CD14-positive monocyte (primary cell): ENCODE results near the gene XYLT1. TPM values are rescaled to one million over a fixed set of nuclear protein-coding genes. Genes with fewer than 3 reads are reported as not detected.

Source experiments
- DNase-seq, 3 donors: peaks; one replicate each; pipeline ENCODE4 v3.0.0-alpha.2; 2011 to 2022
- H2AFZ ChIP-seq: 2 replicates; pipeline ENCODE4 v1.6.0; 2012; ENCODE audit warnings: mild to moderate bottlenecking, low read depth, low read length, inconsistent platforms; ENCODE audit not compliant: insufficient read depth, poor library complexity, severe bottlenecking
- H3K27ac ChIP-seq, 2 donors: 1 replicate in 1 of 2; 2 replicates in 1 of 2; pipeline ENCODE4 v1.5.1; 2012 to 2013; ENCODE audit warnings: low read length in 2 of 2, control low read depth in 1 of 2, inconsistent platforms in 1 of 2, low read depth in 1 of 2, mild to moderate bottlenecking in 1 of 2
- H3K27me3 ChIP-seq, 2 donors: one replicate each; pipeline versions ENCODE4 v1.6.0 to v1.6.1; 2011 to 2013; ENCODE audit warnings: low read length in 2 of 2; ENCODE audit not compliant: control insufficient read depth in 2 of 2, insufficient read depth in 2 of 2
- H3K36me3 ChIP-seq, 2 donors: replicated peaks in 1 of 2; 1 replicate in 1 of 2; 2 replicates in 1 of 2; pipeline versions ENCODE4 v1.5.1 to v1.6.1; 2012 to 2013; ENCODE audit warnings: low read length in 2 of 2, control low read depth in 1 of 2, inconsistent platforms in 1 of 2, mild to moderate bottlenecking in 1 of 2; ENCODE audit not compliant: insufficient read depth in 2 of 2, control insufficient read depth in 1 of 2
- H3K4me1 ChIP-seq, 2 donors: 1 replicate in 1 of 2; 2 replicates in 1 of 2; pipeline versions ENCODE4 v1.5.1 to v1.6.1; 2012 to 2013; ENCODE audit warnings: low read length in 2 of 2, control low read depth in 1 of 2, inconsistent platforms in 1 of 2, mild to moderate bottlenecking in 1 of 2, moderate library complexity in 1 of 2; ENCODE audit not compliant: insufficient read depth in 2 of 2, control insufficient read depth in 1 of 2
- H3K4me2 ChIP-seq: replicated peaks from 2 replicates; pipeline ENCODE3; 2012; ENCODE audit warnings: low read length, moderate library complexity, mild to moderate bottlenecking; ENCODE audit not compliant: poor library complexity, severe bottlenecking; ENCODE audit errors: extremely low read depth
- H3K4me3 ChIP-seq, 3 experiments: fragments of 200-600 bp in 1 of 3; sonication (generic) in 1 of 3; replicated peaks in 1 of 3; 1 replicate in 2 of 3; 2 replicates in 1 of 3; pipeline ENCODE4 v1.5.1; 2011 to 2013; ENCODE audit warnings: low read length in 3 of 3, mild to moderate bottlenecking in 3 of 3, control low read depth in 2 of 3, low read depth in 2 of 3, inconsistent platforms in 1 of 3, moderate library complexity in 1 of 3
- H3K79me2 ChIP-seq: 2 replicates; pipeline ENCODE4 v1.6.0; 2012; ENCODE audit warnings: mild to moderate bottlenecking, control low read depth, inconsistent platforms, low read length, moderate library complexity; ENCODE audit not compliant: insufficient read depth
- H3K9ac ChIP-seq: 2 replicates; pipeline ENCODE4 v1.6.0; 2017; ENCODE audit warnings: low read length, mild to moderate bottlenecking; ENCODE audit not compliant: insufficient read depth, poor library complexity, severe bottlenecking
- H3K9me3 ChIP-seq, 2 donors: replicated peaks in 1 of 2; 1 replicate in 1 of 2; 2 replicates in 1 of 2; pipeline versions ENCODE4 v1.5.1 to v1.6.1; 2012 to 2013; ENCODE audit warnings: low read length in 2 of 2, control low read depth in 1 of 2; ENCODE audit not compliant: control insufficient read depth in 1 of 2, insufficient read depth in 1 of 2
- H4K20me1 ChIP-seq: 2 replicates; pipeline ENCODE4 v1.6.0; 2012; ENCODE audit warnings: mild to moderate bottlenecking, low read length, control low read depth, moderate library complexity; ENCODE audit not compliant: insufficient read depth
- H3K27ac Mint-ChIP-seq, 7 donors: one replicate each; pipeline ENCODE4 v1.8.0; 2020; ENCODE audit warnings: mild to moderate bottlenecking in 7 of 7, mixed read lengths in 7 of 7, moderate library complexity in 6 of 7, inconsistent platforms in 2 of 7
- H3K27me3 Mint-ChIP-seq, 3 donors: one replicate each; pipeline ENCODE4 v1.8.0; 2021 to 2022; ENCODE audit warnings: low read depth in 3 of 3, mild to moderate bottlenecking in 3 of 3, mixed read lengths in 3 of 3, moderate library complexity in 3 of 3, inconsistent platforms in 1 of 3
- H3K36me3 Mint-ChIP-seq, 2 donors: one replicate each; pipeline ENCODE4 v1.8.0; 2020; ENCODE audit warnings: mixed read lengths in 2 of 2, inconsistent platforms in 1 of 2, mild to moderate bottlenecking in 1 of 2
- H3K4me1 Mint-ChIP-seq: one replicate; pipeline ENCODE4 v1.8.0; 2020; ENCODE audit warnings: mild to moderate bottlenecking, mixed read lengths
- H3K4me3 Mint-ChIP-seq, 2 donors: one replicate each; pipeline ENCODE4 v1.8.0; 2020; ENCODE audit warnings: mild to moderate bottlenecking in 2 of 2, mixed read lengths in 2 of 2, moderate library complexity in 1 of 2
- H3K9me3 Mint-ChIP-seq, 7 donors: one replicate each; pipeline ENCODE4 v1.8.0; 2020 to 2022; ENCODE audit warnings: mixed read lengths in 7 of 7, mild to moderate bottlenecking in 6 of 7, moderate library complexity in 6 of 7, inconsistent platforms in 2 of 7
- WGBS: methylation state at CpG from one replicate; pipeline ENCODE4 v1.1.5; 2013; ENCODE audit warnings: missing lambda C conversion rate; ENCODE audit not compliant: insufficient coverage; 5-methylcytosine and 5-hydroxymethylcytosine counted together
- intact Hi-C, 2 donors: fragments of 100-400 bp; cut with micrococcal nuclease; formaldehyde crosslinking; loops; one replicate each; pipeline versions ENCODE4 v1.15.0 to v1.15.1; 2023
- polyA plus RNA-seq, 3 donors: library from polyadenylated mRNA; depleted of rRNA in 1 of 3; unstranded in 2 of 3; stranded (reverse) in 1 of 3; fragments of 300-500 nt in 2 of 3; fragments of >200 nt in 1 of 3; fragmentation: Illumina TruSeq in 2 of 3; gene quantifications; 1 replicate in 2 of 3; 2 replicates in 1 of 3; pipeline ENCODE4 v1.2.3, GENCODE V29; 2012 to 2021
- TF ChIP-seq, protein P1 (sequence below): fragments of 200-600 bp; IDR thresholded peaks from one replicate; pipeline ENCODE4 v1.8.0; 2022; ENCODE audit warnings: antibody characterized with exemption, mild to moderate bottlenecking

XYLT1 gene
- polyA plus RNA-seq, 3 donors = 0.51 to 9.4 (median 1.6) TPM

DNA sequence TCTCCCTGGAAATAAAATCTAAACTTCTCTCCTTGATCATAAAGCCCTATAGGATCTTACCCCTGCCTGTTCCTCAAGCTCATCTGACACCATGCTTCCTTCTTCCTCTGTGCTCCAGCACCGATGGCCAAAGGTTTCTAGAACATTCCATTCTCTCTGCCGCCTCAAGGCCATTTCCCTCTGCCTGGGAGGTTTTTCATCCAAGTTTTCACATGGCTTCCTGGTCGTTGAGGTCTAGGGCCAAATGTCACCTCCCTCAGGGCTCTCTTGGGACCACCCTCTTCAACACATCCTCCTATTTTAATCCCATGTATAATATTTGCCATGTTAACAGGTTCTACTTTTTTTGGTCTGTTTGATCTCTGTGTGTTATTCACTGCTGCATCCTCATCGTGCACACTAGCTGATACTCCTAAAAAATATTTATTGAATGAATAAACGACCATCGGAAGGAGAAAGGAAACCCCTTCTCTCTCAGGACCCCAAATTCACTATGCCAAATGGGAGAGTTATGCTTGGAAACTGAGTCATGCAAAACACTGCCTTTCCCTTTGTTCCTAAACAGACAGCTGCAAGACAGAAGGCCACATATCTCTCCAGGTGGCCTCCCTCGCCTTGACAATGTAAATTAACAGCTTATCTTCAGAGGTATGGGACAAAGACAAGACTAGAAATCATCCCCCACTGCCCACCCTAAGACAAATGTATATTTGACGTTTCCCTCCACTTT, 78.5 kb downstream of the XYLT1 start:
- no peaks in the 10 kb centered on the region for H3K9me3 Mint-ChIP-seq
- no peaks in the 10 kb centered on the region for H3K4me1 ChIP-seq
- no peaks in the 10 kb centered on the region for H3K9me3 ChIP-seq
- peaks cover 15% of the 10 kb centered on the region for H3K4me1 Mint-ChIP-seq
- TF ChIP-seq, protein P1, sequence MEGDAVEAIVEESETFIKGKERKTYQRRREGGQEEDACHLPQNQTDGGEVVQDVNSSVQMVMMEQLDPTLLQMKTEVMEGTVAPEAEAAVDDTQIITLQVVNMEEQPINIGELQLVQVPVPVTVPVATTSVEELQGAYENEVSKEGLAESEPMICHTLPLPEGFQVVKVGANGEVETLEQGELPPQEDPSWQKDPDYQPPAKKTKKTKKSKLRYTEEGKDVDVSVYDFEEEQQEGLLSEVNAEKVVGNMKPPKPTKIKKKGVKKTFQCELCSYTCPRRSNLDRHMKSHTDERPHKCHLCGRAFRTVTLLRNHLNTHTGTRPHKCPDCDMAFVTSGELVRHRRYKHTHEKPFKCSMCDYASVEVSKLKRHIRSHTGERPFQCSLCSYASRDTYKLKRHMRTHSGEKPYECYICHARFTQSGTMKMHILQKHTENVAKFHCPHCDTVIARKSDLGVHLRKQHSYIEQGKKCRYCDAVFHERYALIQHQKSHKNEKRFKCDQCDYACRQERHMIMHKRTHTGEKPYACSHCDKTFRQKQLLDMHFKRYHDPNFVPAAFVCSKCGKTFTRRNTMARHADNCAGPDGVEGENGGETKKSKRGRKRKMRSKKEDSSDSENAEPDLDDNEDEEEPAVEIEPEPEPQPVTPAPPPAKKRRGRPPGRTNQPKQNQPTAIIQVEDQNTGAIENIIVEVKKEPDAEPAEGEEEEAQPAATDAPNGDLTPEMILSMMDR = no peak
- H4K20me1 ChIP-seq = no peaks in the 10 kb centered on the region
- H3K36me3 Mint-ChIP-seq = peaks cover 10 to 16% of the 10 kb centered on the region in 2 donors
- no peak overlapping the region for H3K27ac Mint-ChIP-seq
- H3K4me3 ChIP-seq = no peak overlapping the region
- no peak for DNase-seq
- peaks cover 0 to 2% (median 0%) of the 10 kb centered on the region in 3 donors for H3K27me3 Mint-ChIP-seq
- WGBS = 90% methylated on average over 2 of the region's 8 CpGs
- peaks cover 0 to 2% of the 10 kb centered on the region in 2 donors for H3K36me3 ChIP-seq
- peaks cover 52% of the 10 kb centered on the region for H3K79me2 ChIP-seq
- H3K4me2 ChIP-seq = no peak overlapping the region
- no peak overlapping the region for H3K27ac ChIP-seq
- H3K9ac ChIP-seq = no peak overlapping the region
- no peak overlapping the region for H2AFZ ChIP-seq
- no peaks in the 10 kb centered on the region for H3K27me3 ChIP-seq
- intact Hi-C loops = no loop called here
- no peak overlapping the region for H3K4me3 Mint-ChIP-seq

DNA sequence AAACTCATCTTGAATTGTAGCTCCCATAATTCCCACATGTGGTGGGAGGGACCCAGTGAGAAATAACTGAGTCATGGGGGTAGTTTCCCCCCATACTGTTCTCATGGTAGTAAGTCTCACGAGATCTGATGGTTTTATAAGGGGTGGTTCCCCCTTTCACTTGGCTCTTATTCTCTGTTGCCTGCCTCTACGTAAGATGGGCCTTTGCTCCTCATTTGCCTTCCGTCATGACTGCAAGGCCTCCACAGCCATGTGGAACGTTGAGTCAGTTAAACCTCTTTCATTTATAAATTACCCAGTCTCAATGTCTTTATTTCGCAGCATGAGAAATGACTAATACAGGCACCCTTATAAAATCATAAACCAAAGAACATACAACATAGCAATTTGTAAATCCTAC, 79.0 kb downstream of the XYLT1 start:
- no peaks in the 10 kb centered on the region for H3K9me3 Mint-ChIP-seq
- H3K9ac ChIP-seq = no peak overlapping the region
- H3K4me1 ChIP-seq = no peaks in the 10 kb centered on the region
- peaks cover 10 to 12% of the 10 kb centered on the region in 2 donors for H3K36me3 Mint-ChIP-seq
- no peaks in the 10 kb centered on the region for H3K27me3 ChIP-seq
- 100% methylated on average over 3 of the region's 5 CpGs for WGBS
- H3K9me3 ChIP-seq = no peaks in the 10 kb centered on the region
- no peak overlapping the region for H3K27ac Mint-ChIP-seq
- intact Hi-C loops = no loop called here
- TF ChIP-seq, protein P1 = no peak
- H3K4me3 Mint-ChIP-seq = no peak overlapping the region
- H3K79me2 ChIP-seq = peaks cover 58% of the 10 kb centered on the region
- peaks cover 0 to 2% (median 0%) of the 10 kb centered on the region in 3 donors for H3K27me3 Mint-ChIP-seq
- no peaks in the 10 kb centered on the region for H4K20me1 ChIP-seq
- H2AFZ ChIP-seq = no peak overlapping the region
- H3K27ac ChIP-seq = no peak overlapping the region
- H3K4me1 Mint-ChIP-seq = peaks cover 15% of the 10 kb centered on the region
- DNase-seq = peak in 1 of 3 donors; percentile 28
- peaks cover 0 to under 1% of the 10 kb centered on the region in 2 donors for H3K36me3 ChIP-seq
- no peak overlapping the region for H3K4me2 ChIP-seq
- H3K4me3 ChIP-seq = no peak overlapping the region
